GM19238 (cell line): Measurements from ENCODE around the gene ITGAD.
"Not testable (repeated sequence)": the region's sequence is repeated elsewhere in the genome, so short reads cannot be mapped to it uniquely, and the experiment has no call there.

Experiments used
- DNase-seq: peaks from one replicate; pipeline ENCODE4 v3.0.0; 2011; ENCODE audit warnings: low spot score; ENCODE audit not compliant: insufficient read length

ITGAD gene

GRCh38 chr16:31403590-31404352, 10.6 kb downstream of the ITGAD start:
- no peak for DNase-seq

- DNase-seq = no peak
Observed at GRCh38 chr16:31404353-31405064, 11.4 kb downstream of the ITGAD start.

- no peak for DNase-seq
Observed at GRCh38 chr16:31407406-31407805, 14.3 kb downstream of the ITGAD start.

GRCh38 chr16:31409433-31409832, 16.3 kb downstream of the ITGAD start:
- DNase-seq = no peak

GRCh38 chr16:31410082-31410481, 16.9 kb downstream of the ITGAD start:
- DNase-seq = no peak

- no peak for DNase-seq
Observed at GRCh38 chr16:31411024-31411844, 18.1 kb downstream of the ITGAD start.

- no peak for DNase-seq
Observed at GRCh38 chr16:31412750-31413149, 19.6 kb downstream of the ITGAD start.

GRCh38 chr16:31413381-31413780, 20.2 kb downstream of the ITGAD start:
- DNase-seq = no peak

GRCh38 chr16:31413943-31414342, 20.8 kb downstream of the ITGAD start:
- no peak for DNase-seq

- no peak for DNase-seq
Observed at GRCh38 chr16:31414706-31415105, 21.6 kb downstream of the ITGAD start.

GRCh38 chr16:31416371-31416770, 23.2 kb downstream of the ITGAD start:
- DNase-seq = no peak

GRCh38 chr16:31417036-31417435, 23.9 kb downstream of the ITGAD start:
- DNase-seq = not testable (repeated sequence)

- DNase-seq = no peak
Observed at GRCh38 chr16:31417916-31418315, 24.8 kb downstream of the ITGAD start.

- no peak for DNase-seq
Observed at GRCh38 chr16:31420037-31420436, 26.9 kb downstream of the ITGAD start.

- no peak for DNase-seq
Observed at GRCh38 chr16:31421587-31421986, 28.5 kb downstream of the ITGAD start.

- DNase-seq = no peak
Observed at GRCh38 chr16:31423241-31423640, 30.1 kb downstream of the ITGAD start.

GRCh38 chr16:31423801-31424200, 30.7 kb downstream of the ITGAD start:
- DNase-seq = no peak

- no peak for DNase-seq
Observed at GRCh38 chr16:31427441-31428278, 34.5 kb downstream of the ITGAD start.

GRCh38 chr16:31428279-31428597, 35.1 kb downstream of the ITGAD start, which contains the start of gene COX6A2:
TSS of gene COX6A2 (minus strand) at chr16:31428360. CDS start at chr16:31428325, 35 bp downstream.
- no peak for DNase-seq

- no peak for DNase-seq
Observed at GRCh38 chr16:31428638-31429247, 35.6 kb downstream of the ITGAD start.

GRCh38 chr16:31429314-31429713, 36.2 kb downstream of the ITGAD start:
- DNase-seq = no peak
